DMS114 treated with DMSO at 0.1 percent for 48 hours (cell line): ENCODE measurements around the gene HIVEP2.

Experiments used
- DNase-seq: peaks from one replicate; lab custom pipeline; 2025; ENCODE audit not compliant: unreplicated experiment; lab: John Stamatoyannopoulos, UW

Gene HIVEP2

GRCh38 chr6:142712231-142712630, 232.7 kb downstream of the HIVEP2 start:
- DNase-seq, result no peak

- DNase-seq, result no peak
Observed at GRCh38 chr6:142708651-142709050, 236.3 kb downstream of the HIVEP2 start.

- no peak for DNase-seq
Observed at GRCh38 chr6:142707255-142707654, 237.7 kb downstream of the HIVEP2 start.

GRCh38 chr6:142706210-142706609, 238.8 kb downstream of the HIVEP2 start:
- DNase-seq, result no peak

- no peak for DNase-seq
Observed at GRCh38 chr6:142705054-142705453, 239.9 kb downstream of the HIVEP2 start.

- DNase-seq, result no peak
Observed at GRCh38 chr6:142702501-142703460, 242.2 kb downstream of the HIVEP2 start.
